HuH-7 (cell line): ENCODE measurements around the gene LYRM4.

Source experiments
- DNase-seq: peaks from one replicate; pipeline ENCODE4 v3.0.0; 2011; ENCODE audit warnings: low spot score

Gene LYRM4

DNA sequence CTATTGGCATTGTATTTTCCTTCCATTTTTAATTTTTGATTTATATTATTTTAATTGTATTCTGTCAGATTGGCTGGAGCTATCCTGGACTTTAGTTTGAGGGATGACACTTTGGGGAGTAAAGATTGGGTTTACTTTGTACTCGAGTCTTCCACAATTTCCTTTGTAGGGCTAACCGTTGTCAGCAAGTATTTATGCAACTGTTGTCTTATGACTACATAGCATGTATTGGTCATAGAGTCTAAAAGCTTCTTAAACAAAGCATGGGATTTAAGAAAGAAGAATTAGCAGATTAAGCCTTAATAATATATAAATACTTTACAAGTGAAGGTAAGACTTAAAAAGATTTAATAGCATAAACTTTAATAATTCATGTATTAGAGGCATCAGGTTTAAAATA is 20.2 kb upstream of the LYRM4 start:
- DNase-seq: no peak

DNA sequence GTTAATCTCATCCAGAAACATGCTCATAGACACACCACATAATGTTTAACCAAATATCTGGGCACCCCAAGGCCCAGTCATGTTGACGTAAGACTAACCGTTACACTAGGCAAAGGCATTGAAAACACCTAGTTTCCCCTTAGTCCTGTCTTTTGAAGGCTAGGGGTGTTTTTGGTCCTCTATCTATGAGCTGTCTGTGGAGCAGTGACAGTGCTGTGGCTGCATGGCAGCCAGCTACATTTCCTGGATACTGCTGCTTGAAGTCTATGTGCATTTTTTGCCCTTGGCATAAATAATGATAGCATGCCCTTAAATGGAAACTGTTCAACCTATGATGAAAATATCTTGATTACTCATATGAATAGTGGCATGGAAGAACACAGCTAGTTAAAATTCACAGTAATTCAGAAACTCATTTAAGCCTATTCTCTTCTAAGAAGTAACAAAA is 19.2 kb upstream of the LYRM4 start:
- DNase-seq: no peak

DNA sequence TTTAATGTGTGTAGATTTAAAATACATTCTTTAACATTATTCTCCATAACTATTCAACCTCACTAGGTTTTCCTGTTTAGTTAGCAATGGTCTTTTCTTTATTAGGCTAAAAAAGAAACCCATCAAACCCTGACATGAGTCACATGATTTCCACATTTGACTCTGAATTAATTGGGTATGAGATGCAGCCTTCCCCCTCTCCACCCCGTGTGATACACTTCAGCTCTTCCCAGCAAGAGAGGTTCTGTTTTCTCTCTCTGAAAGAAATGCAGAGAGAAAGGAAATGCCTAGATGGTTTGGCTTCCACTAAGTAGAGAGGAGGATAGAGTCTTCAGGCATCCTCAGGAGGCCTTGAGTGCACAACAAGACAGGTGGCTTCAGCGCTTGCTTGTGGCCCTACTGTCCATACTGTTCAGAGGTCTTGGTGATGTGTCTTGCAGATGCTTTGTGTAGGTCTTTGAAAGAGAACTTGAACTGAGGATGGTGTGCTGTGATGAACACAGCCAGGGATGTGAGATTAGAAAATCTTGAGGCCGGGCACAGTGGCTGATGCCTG is 17.9 kb upstream of the LYRM4 start:
- no peak for DNase-seq

DNA sequence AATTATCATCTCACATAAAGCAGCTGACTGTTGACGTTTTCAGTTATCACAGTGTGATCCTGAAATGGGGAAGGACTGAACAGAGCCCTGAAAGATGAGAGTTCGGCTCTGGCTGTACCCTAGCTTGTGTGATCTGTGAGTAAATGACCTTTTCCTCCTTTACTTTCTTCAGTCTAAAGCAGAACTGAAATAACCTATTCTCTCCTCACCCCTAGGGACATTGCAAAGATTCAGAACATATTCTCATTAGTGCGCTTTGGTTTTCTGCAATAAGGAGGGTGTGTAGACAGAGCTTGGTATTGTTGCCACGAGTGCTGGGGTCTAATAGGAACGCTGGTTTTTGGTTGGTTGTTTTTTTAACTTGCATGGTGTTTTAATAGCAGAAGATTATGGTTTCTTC is 17.3 kb upstream of the LYRM4 start:
- no peak for DNase-seq

DNA sequence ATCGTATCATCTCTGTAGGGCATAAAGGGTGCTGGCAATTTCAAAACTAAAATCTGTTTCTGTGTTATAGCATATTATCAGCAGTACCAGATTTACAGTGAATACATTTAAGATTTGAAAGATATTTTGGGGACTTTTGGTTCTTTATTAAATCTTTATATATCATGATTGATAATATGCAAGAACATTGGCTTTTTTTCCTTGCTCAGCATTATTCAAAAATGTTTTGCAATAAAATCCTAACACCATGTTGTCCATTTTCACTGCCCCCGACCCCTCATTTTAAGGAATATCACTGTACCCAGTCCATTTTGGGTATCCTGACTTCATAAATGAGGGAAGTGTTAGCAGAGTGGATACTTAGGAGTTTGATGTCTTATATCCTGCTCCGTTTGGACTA is 16.8 kb upstream of the LYRM4 start:
- no peak for DNase-seq

DNA sequence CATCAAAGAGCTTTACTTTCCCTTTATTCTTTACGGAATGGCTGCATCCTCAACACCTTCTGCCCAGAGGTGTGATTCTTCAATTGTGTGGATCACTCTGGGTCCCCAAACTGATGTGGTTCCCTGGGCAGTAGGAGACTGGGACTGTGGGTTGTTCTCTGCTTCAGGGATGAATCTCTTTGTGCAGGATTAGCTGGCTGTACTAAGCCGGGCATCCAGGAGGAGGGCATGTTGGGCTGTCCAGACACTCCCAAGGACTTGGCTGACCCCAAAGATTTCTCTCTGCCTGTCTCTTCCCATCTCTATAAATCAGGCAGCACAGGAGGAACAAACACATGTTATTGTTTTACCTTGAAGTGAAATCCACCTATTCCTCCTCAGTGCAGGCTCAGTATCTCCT is 15.8 kb upstream of the LYRM4 start:
- no peak for DNase-seq

DNA sequence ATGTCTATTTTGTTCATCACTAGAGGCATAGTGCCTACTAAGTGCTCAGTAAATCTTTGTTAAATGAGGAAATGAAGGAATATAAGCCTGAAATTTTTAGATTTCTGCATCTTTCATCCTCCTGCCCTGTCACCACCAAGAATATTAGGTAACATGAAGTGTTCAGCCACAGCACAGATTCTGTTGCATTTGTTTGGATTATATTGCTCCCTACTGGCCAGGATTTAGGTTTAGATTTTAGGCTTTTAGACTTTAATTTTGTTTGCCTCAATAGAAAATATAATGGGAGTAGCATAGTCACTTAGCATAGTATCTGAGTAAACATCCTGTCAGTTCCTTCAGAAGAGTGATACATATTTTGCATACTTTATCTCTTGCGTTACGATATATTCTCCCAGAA is 14.7 kb upstream of the LYRM4 start:
- DNase-seq: no peak

DNA sequence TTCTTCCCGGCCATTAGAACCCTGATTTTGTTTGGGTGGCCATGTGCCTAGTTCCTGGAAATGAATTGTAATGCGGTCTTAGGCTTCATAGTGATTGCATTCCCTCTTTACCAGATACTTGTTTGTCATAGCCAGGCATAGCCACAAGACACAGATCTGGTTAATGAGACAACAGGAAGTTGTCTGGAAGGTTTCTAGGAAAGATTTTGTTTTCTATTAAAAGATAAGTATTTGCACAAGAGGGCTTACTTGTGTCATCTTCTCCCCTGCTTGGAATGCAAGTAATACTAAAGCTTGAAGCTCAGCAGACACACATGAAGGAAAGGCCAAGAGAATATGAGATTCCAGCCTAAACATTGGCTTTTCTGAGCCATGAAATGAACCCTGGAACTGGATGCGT is 13.5 kb upstream of the LYRM4 start:
- DNase-seq: no peak

DNA sequence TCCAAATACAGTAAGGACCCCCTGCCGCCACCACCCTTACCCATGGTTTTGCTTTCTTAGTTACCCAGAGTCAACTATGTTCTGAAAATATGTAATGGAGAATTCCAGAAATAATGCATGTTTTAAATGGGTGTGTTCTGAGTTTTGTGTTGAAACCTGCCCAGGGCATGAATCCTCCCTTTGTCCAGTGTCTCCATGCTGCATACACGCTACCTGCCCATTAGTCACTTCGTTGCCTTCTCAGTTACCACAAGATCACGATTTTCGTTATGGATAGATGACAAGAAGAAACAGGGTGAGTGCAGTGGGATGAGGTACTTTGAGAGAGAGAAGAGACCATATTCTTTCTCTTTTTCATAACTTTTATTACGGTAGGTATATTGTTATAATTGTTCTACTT is 11.2 kb upstream of the LYRM4 start:
- no peak for DNase-seq

DNA sequence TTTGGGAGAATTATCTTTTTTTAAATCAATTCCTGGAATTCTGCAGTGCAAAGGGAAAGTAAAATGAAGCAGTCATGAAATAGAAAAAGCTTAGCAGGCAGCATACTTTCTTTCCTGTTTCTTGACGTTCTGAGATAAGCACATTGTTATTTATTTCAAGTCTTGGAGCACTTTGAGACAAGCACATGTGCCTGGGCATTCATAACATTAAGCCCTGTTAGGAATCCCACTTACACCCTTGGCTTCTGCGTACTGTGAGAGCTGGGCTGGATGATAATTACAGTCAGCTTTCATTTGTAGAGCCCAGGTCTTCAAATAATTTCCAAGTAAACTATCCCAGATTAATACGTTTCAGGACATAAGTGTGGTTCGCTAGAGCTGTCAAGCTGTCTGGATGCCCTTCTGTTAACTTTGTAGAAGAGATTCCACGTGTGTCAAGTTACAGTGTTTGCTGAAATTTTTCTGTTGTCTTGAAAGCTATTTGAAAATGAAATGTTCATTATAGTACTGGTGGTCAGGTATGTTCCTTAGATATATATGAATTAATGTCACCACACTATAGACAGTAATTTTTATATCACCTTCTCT is 9.4 kb upstream of the LYRM4 start:
- no peak for DNase-seq

DNA sequence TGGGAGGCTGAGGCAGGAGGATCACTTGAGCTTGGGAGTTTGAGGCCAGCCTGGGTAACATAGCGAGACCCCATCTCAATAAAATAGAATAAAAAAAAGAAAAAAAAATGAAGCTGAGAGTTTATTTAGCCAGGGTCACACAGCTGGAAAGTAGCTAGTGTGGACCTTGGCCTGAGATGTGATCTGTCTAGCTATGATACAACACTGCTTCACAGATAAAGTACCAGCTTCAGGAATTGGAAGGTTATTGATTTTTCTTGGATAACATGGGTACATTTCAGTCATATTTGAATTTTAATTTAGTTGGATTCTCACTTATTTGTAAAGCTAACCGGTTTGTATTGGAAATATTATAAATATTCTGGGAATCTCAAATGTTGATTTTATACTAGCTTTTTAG is 5.7 kb upstream of the LYRM4 start:
- no peak for DNase-seq

DNA sequence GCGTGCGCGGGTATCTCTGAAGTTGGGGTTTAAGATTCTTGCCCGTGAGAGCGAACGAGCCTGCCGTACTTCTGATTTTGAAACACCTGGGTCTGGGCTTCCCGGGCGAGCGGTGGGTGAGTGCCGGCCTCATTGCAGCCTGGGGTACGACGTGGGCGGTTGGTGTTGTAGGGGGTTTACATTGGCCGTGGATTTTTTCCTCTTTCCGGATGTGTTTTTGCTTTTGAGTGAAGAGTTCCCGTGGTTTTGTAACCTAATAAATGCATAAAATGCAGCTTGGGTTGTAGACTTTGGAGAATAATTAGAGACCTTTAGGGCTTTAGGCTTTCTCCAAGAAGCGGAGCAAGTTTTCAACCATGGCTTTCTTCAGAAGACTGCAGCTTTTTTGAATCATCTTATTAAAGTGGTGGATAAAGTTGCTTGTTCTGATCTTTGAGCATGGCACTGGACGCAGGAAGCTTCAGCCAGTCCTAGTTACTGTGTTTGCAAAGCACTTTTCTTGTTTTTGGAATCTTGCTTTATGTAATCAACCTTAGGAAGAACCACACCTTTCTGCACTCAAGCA is 877 bp upstream of the LYRM4 start:
- DNase-seq: no peak

DNA sequence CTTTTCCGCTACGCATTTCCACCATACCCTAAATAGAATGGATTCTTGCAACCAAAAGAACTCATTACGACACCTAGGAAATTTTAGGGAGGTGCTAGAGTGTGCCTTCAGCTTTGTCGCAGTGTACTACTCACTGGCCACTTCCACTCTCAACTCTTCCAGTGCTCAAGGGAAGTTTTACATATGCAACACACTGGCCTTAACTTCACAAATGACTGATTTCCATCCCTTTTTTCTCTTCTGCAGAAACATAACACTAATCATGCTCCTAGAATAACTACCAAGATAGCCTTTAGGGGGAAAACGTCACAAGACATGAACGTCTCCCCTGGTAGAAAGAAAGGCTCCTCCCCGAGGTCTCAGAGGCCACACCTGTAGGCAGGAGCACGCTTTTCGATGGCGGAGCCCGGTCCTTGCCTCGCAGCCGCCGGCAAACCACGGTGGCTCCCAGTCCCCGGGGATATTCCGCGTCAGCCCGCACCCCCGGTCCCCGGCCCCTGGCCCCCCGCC is 584 bp downstream of the LYRM4 start:
- peak; percentile 66 for DNase-seq

DNA sequence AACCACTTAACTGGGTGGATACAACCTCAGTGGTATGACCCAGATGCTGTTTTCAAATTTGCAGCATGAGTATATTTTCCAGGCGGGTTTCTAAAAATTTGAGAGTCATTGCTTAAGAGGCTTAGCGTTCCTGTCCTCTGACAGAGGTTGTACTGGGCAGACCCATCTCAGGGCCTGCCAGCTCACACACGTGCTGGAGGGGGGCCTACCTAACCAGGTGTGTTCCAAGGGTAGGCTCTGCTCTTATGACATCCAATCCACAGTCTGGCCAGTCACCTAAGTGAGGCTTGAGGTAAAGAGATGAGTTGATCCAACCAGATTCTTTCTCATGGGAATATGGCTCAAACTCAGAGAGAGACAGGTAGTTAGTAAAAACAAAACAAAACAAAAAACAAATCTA is 1.3 kb downstream of the LYRM4 start:
- DNase-seq: no peak

DNA sequence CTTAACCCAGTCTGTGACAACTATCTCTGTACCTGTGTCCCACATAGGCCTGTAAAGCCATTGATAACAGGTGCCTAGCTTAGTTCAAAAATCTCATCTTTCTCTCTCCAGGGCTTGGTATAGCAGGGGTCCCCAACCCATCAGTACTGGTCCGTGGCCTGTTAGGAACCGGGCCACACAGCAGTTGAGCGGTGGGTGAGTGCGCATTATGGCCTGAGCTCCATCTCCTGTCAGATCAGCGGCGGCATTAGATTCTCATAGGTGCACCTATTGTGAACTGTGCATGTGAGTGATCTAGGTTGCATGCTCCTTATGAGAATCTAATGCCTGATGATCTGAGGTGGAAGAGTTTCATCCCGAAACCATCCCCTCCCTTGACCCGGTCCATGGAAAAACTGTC is 3.4 kb downstream of the LYRM4 start:
- no peak for DNase-seq

DNA sequence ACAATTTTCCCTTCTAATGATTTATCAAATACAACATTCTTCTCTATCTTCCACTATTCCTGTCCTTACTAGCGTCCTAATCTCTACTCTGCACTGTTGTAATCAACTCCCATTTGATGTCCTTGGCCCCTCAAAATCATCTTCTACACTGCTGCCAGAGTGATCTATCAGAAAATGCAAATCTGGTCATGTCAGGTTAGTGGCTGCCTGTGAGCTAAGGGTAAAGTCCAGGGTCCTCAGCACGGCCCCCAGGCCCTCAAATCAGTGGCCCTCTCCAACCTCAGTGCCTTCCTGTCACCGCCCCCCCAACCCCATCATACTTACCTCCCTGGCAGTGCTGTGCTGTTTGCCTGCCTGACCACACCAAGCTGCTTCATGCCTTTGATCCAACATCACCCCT is 3.8 kb downstream of the LYRM4 start:
- DNase-seq: no peak

DNA sequence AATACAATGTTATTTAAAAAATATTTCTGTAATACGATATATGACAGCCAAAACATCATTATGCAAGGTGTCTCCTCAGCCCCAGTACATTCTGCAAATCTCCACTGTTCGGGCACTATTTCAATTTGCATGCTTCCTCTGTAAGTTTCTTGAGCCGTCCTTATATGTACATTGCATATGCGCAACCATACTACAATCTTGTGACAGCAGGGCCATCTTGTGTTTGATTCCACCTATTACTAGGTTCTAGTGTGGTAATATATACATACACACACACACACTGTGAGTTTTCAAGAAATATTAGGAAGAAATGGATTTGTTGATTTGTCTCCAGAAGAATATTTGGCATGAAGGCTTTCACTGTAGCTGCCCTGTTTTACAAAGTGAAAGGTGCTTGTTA is 9.8 kb downstream of the LYRM4 start:
- DNase-seq: no peak

DNA sequence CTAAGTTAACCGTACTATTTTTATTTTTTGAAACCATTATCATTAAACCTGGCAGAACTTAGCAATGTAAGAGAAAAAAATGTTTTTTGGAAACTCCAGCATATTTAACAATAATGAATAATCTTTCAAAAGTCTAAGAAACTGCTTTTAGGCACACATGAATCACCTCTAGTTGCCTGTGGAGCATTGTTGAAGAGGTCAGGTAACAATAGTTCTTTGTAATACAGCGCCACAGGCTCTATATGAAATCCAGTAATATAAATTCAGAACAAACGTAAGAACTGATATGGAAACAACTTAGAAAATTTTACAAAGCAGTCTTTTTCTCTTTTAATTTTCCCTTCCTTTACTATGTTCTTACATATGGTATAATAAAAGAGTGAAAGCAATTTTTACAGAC is 10.3 kb downstream of the LYRM4 start:
- DNase-seq: no peak

DNA sequence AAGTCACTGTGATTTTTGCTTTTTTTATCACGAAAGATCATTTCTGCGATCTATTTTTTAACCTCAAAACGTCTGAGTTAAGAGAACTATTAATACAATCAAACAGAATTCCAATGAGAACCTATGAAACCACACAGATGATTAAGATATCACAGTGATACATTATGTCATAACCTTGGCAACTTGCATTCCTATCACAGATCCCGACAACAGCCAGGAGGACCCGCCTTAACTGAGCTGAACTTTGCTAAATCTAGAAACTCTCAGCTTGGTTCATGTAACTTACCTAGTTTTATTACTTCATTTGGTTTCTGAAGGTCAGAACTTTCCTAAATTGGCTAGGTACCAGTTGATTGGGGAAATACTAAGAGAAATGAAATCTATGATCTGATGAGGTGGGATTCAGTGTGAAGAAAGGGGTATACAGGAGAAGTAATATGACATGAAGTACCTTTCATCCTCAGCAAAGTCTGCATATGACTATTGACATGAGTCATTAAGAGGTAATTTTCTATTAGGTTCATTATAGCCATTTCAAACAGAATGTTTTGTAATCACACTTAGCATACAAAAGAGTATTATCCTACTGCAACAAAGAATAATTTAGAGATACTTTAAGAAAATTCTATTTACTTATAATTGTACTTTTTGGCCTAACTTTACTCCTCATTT is 11.2 kb downstream of the LYRM4 start:
- no peak for DNase-seq

DNA sequence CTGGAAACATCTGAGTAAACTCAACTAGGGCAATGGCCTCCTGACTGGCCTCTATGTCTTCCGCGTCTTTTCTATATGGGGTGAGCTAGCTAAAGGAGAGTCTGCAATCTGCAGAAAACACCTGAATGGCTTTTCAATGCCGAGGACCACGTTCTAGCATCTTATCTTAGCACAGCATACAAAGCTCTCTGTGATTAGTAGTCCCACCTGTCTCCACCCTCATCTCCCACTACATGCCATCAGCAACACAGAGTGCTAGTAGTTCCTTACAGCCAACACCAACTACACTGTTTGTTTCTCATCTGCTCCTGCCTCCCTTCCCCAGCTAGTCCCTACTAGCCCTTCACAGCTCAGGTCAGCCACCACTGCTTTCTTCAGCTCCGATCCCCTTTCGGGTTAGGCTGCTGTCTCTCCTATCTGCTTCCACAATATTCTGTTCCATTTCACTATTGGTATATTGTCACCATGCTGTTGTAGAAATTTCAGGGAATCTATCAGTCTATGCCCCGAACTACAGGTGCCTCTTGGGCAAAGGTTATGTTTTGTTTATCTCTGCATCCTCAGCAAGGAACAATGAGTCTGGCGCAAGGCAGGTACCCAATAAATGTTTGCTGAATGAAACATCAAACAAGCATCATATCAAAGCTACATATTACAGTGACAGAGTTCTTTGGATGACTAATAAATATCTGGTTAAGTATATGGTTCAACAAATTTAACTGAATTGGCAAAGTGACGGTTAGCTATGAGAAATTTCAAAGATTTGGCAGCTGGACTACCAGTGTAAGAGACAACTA is 12.2 kb downstream of the LYRM4 start:
- DNase-seq: no peak

DNA sequence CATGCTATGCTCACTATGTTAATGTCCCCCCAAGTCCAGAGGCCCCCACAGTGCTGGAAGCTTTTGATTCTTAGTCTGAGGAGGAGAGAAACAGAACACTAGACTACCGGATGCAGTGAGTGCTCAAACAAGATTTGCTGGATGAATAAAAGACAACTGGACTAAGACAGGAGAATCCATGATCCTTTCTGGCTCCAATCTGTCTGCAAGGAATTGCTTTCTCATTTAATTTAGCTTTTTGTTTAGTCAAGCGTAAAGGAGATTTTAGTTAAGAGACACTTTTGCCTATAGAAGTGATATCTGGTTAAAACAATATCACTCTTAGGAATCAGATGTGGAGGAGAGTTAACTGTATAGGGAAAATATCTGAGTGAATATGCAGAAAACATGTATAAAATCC is 13.5 kb downstream of the LYRM4 start:
- no peak for DNase-seq
